Lower lobe of right lung (tissue), 2 donors: ENCODE results near the gene WDR48. TPM values are rescaled to one million over a fixed set of nuclear protein-coding genes. Genes with fewer than 3 reads are reported as not detected.

Experiments
- ATAC-seq, 2 donors: fragments of 200-7000 bp; cut with Tn5 transposase; one replicate each; pipeline ENCODE4 v1.9.1; 2020 to 2022; ENCODE audit warnings: mild to moderate bottlenecking in 2 of 2, moderate library complexity in 2 of 2
- DNase-seq: peaks from one replicate; pipeline ENCODE4 v3.0.0-alpha.2; 2020
- H3K27ac ChIP-seq: fragments of 200-600 bp; one replicate; pipeline ENCODE4 v1.8.0; 2022
- H3K27me3 ChIP-seq: fragments of 200-600 bp; one replicate; pipeline ENCODE4 v1.8.0; 2022; ENCODE audit warnings: low read depth
- H3K36me3 ChIP-seq: fragments of 200-600 bp; one replicate; pipeline ENCODE4 v1.8.0; 2022; ENCODE audit warnings: mild to moderate bottlenecking
- H3K4me1 ChIP-seq: fragments of 200-600 bp; one replicate; pipeline ENCODE4 v1.8.0; 2022
- H3K4me3 ChIP-seq: fragments of 200-600 bp; one replicate; pipeline ENCODE4 v1.8.0; 2022; ENCODE audit warnings: mild to moderate bottlenecking
- H3K9me3 ChIP-seq: fragments of 200-600 bp; one replicate; pipeline ENCODE4 v1.8.0; 2022
- intact Hi-C: fragments of 100-400 bp; cut with DNase I; formaldehyde crosslinking; loops from one replicate; pipeline ENCODE4 v1.11.0; 2022
- total RNA-seq: library from RNA; stranded (reverse); fragmentation: NEBNext Ultra II Directional; extraction: Animal tissue kit (Norgen Biotek cat#: 25700); gene quantifications from one replicate; pipeline ENCODE4 v1.2.1, GENCODE V29; 2021
- TF ChIP-seq, protein P1 (sequence below): fragments of 200-600 bp; IDR thresholded peaks from one replicate; pipeline ENCODE4 v1.8.0; 2022; ENCODE audit warnings: antibody characterized with exemption, mild to moderate bottlenecking
- donor health status: DM: no; HTN: yes; CAD: no; lungs with severe emphysema.

WDR48 gene
- total RNA-seq, 1 donor from 2014 or later, result 44.2 TPM

DNA sequence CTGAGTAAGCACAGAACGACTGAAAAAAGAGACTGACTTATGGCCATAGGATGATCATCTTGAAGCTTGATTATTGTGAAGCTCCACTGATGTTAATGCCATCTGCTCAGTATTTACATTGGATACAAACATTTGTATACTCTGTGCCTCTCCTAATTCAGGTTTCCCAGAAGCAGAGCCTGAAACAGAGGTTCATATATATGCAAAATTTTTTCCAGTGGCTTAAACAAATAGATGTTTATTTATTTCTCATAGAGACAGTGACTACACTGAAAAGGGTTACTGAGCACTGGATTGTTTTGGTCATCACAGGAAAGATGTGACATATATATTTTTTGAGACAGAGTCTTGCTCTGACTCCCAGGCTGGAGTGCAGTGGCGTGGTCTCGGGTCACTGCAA lies 36.4 kb upstream of the WDR48 start:
- TF ChIP-seq, protein P1, sequence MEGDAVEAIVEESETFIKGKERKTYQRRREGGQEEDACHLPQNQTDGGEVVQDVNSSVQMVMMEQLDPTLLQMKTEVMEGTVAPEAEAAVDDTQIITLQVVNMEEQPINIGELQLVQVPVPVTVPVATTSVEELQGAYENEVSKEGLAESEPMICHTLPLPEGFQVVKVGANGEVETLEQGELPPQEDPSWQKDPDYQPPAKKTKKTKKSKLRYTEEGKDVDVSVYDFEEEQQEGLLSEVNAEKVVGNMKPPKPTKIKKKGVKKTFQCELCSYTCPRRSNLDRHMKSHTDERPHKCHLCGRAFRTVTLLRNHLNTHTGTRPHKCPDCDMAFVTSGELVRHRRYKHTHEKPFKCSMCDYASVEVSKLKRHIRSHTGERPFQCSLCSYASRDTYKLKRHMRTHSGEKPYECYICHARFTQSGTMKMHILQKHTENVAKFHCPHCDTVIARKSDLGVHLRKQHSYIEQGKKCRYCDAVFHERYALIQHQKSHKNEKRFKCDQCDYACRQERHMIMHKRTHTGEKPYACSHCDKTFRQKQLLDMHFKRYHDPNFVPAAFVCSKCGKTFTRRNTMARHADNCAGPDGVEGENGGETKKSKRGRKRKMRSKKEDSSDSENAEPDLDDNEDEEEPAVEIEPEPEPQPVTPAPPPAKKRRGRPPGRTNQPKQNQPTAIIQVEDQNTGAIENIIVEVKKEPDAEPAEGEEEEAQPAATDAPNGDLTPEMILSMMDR, result no peak
- H3K4me3 ChIP-seq, result no peak overlapping the region
- H3K27ac ChIP-seq, result no peak overlapping the region
- H3K36me3 ChIP-seq, result no peaks in the 10 kb centered on the region
- no peaks in the 10 kb centered on the region for H3K4me1 ChIP-seq
- no peaks in the 10 kb centered on the region for H3K9me3 ChIP-seq
- intact Hi-C loops, result no loop called here
- no peak for DNase-seq
- no peak for ATAC-seq
- H3K27me3 ChIP-seq, result peaks cover 4% of the 10 kb centered on the region

DNA sequence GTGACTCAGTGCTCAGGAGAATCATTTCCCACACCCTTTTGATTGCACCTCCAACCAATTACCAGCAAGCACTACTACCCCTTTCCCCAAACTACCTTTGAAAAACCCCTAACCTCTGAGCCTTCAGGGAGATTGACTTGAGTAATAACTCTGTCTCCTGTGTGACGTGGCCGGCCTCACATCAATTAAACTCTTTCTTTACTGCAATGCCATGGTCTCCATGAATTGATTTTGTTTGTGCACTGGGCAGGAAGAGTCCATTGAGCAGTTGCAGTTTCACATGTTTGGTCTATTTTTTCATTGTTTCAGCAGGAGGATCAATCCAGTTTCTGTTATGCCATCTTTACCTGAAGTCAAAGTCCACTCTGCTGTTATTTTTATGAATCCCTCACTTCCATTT lies 32.5 kb upstream of the WDR48 start:
- no peaks in the 10 kb centered on the region for H3K36me3 ChIP-seq
- intact Hi-C loops, result no loop called here
- H3K27me3 ChIP-seq, result peaks cover 4% of the 10 kb centered on the region
- no peak overlapping the region for H3K27ac ChIP-seq
- H3K9me3 ChIP-seq, result no peaks in the 10 kb centered on the region
- DNase-seq (no peak), ATAC-seq (no peak)
- H3K4me3 ChIP-seq, result no peak overlapping the region
- H3K4me1 ChIP-seq, result no peaks in the 10 kb centered on the region
- TF ChIP-seq, protein P1, result no peak

DNA sequence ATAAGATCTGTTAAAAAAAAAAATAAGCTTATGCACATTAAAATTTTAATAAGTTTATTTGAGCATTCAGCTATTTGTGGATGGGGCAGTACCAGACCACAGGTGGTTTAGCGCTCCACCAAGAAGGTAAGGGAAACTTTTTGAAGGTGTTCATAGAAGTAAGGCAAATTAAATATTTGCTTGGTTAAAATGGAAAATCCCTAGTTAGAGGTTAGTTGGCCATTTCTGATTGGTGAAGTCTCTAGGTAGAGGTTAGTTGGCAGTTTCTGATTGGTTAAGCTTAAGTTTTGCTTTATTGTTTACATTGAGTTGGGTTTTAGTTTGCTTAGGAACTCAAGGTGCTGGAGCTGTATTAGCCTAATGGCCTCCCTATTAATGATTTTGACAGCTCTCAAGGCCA lies 30.8 kb upstream of the WDR48 start:
- TF ChIP-seq, protein P1, result no peak
- peaks cover 4% of the 10 kb centered on the region for H3K27me3 ChIP-seq
- ATAC-seq (no peak), DNase-seq (no peak)
- no peaks in the 10 kb centered on the region for H3K36me3 ChIP-seq
- intact Hi-C loops, result no loop called here
- no peaks in the 10 kb centered on the region for H3K9me3 ChIP-seq
- H3K27ac ChIP-seq, result no peak overlapping the region
- H3K4me3 ChIP-seq, result no peak overlapping the region
- H3K4me1 ChIP-seq, result no peaks in the 10 kb centered on the region

DNA sequence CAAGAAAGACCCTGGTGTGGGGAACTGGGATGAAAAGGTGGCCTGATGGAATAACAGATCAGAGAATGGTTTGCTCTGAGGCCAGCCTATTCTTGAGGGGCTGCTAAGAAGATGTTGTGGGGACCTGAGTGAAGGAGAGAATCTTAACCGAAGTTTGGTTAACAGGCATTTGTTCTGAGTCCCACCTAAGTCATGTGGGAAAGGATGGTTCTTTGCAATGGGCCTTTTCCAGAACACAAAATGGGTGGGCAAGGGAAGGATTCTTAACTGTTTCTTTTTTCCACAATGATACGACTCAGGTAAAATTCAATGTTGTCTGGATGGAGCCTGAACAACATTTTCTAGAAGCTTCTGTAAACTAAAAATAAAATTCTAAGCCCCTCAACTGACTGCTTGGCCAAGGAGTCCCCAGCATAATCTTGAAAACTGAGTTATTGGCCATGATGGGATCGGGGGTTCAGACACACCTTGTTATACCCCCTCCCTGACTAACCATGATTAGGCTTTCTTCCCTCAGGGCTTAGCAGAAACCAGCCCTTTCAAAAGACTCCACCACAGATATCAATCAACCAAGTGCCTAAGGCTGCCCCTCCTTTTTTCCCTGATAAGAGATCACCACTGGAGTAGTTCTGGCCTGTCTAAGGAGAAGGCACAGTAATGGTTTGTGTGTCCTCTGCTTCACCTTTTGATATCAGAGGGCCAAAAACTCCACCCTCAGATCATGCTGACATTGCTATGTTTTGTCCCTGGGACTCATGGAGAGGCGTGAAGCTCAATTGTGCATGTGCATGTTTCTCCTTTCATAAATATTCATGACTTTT lies 30.1 kb upstream of the WDR48 start:
- ATAC-seq (no peak), DNase-seq (no peak)
- Histone ChIP-seq H3K27me3 (peaks cover 4% of the 10 kb centered on the region), H3K27ac (no peak overlapping the region), H3K4me1 (no peaks in the 10 kb centered on the region), H3K9me3 (no peaks in the 10 kb centered on the region), H3K36me3 (no peaks in the 10 kb centered on the region), H3K4me3 (no peak overlapping the region)
- TF ChIP-seq, protein P1, result no peak
- intact Hi-C loops, result no loop called here

DNA sequence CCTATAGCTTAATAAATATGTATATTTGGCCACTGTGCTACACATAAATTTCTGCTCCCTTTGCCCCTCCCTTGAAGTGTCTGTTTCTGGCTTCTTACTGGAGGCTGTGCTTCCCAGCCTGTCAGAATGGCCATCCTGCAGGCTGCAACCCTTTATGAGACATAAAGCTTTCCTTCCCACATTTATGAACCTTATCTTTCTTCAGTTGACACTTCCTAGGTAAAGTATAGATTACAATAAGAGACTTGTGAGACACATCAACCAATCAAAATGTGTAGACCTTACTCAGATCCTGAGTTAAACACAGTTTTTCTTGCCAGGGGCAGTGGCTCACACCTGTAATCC lies 29.6 kb upstream of the WDR48 start:
- no peaks in the 10 kb centered on the region for H3K9me3 ChIP-seq
- H3K4me3 ChIP-seq, result no peak overlapping the region
- H3K27ac ChIP-seq, result no peak overlapping the region
- intact Hi-C loops, result no loop called here
- DNase-seq (no peak), ATAC-seq (no peak)
- TF ChIP-seq, protein P1, result no peak
- no peaks in the 10 kb centered on the region for H3K36me3 ChIP-seq
- H3K4me1 ChIP-seq, result no peaks in the 10 kb centered on the region
- peaks cover 4% of the 10 kb centered on the region for H3K27me3 ChIP-seq
